ENCODE measurements around the gene GTF3C4.

GRCh38 chr9:132731230-132731629 lies 61.0 kb downstream of the GTF3C4 start:
- TF ChIP-seq CTCF (IDR thresholded peaks at IDR 0.05; ENCODE audit: insufficient read depth, low read length) = no peak
- TF ChIP-seq POLR2AphosphoS5 (IDR thresholded peaks at IDR 0.05; ENCODE audit: low read depth) = no peak
- no peak for TF ChIP-seq SPI1 (IDR thresholded peaks at IDR 0.05; ENCODE audit: borderline replicate concordance, low read depth)
- no peak for TF ChIP-seq GABPA (IDR thresholded peaks at IDR 0.05; ENCODE audit: low read depth)

Measured in HL-60 (cell line).